OCI-LY1 (cell line): ENCODE data around the gene MRPL14.
A peak's percentile ranks its signal among the peaks of the same experiment; 100 is the strongest.

Experiments
- H2AFZ ChIP-seq: fragments of 200-600 bp; sonication (generic), shearing (Covaris generic); 2 replicates; pipeline ENCODE4 v1.6.0; 2014; ENCODE audit warnings: antibody characterized with exemption, mild to moderate bottlenecking, low read length
- H3F3A ChIP-seq: fragments of 200-600 bp; sonication (generic), shearing (Covaris generic); 2 replicates; pipeline ENCODE4 v1.6.0; 2014; ENCODE audit warnings: mild to moderate bottlenecking, antibody characterized with exemption, low read length, moderate library complexity; ENCODE audit not compliant: insufficient read depth
- H3K27ac ChIP-seq: fragments of 200-600 bp; sonication (generic); 2 replicates; pipeline ENCODE4 v1.5.1; 2014; ENCODE audit warnings: low read length, mixed run types, mild to moderate bottlenecking, low read depth; ENCODE audit not compliant: poor library complexity, severe bottlenecking
- H3K27me3 ChIP-seq: fragments of 200-600 bp; sonication (generic); 2 replicates; pipeline ENCODE4 v1.6.0; 2014; ENCODE audit warnings: antibody characterized with exemption, mild to moderate bottlenecking, low read length, moderate library complexity; ENCODE audit not compliant: insufficient read depth
- H3K36me3 ChIP-seq: fragments of 200-600 bp; sonication (generic); 2 replicates; pipeline ENCODE4 v1.6.1; 2014; ENCODE audit warnings: mild to moderate bottlenecking, antibody characterized with exemption, low read length, moderate library complexity, mixed read lengths; ENCODE audit not compliant: insufficient read depth
- H3K4me1 ChIP-seq: fragments of 200-600 bp; sonication (generic); 2 replicates; pipeline ENCODE4 v1.5.1; 2014; ENCODE audit warnings: mild to moderate bottlenecking, low read length, moderate library complexity; ENCODE audit not compliant: insufficient read depth, severe bottlenecking
- H3K4me2 ChIP-seq: fragments of 200-600 bp; sonication (generic), shearing (Covaris generic); 2 replicates; pipeline ENCODE4 v1.6.1; 2014; ENCODE audit warnings: low read length
- H3K4me3 ChIP-seq: fragments of 200-600 bp; sonication (generic); 2 replicates; pipeline ENCODE4 v1.5.1; 2014; ENCODE audit warnings: low read length, low read depth, mild to moderate bottlenecking, mixed read lengths; ENCODE audit not compliant: poor library complexity, severe bottlenecking
- H3K79me2 ChIP-seq: fragments of 200-600 bp; shearing (Covaris generic); 2 replicates; pipeline ENCODE4 v1.6.1; 2016; ENCODE audit warnings: mixed run types, low read length, mixed read lengths; ENCODE audit not compliant: insufficient read depth
- H3K9ac ChIP-seq: fragments of 200-600 bp; sonication (generic), shearing (Covaris generic); 2 replicates; pipeline ENCODE4 v1.6.1; 2014; ENCODE audit warnings: mild to moderate bottlenecking, low read length, mixed read lengths
- H3K9me2 ChIP-seq: fragments of 200-600 bp; sonication (generic), shearing (Covaris generic); 2 replicates; pipeline ENCODE4 v1.6.1; 2014; ENCODE audit warnings: low read depth, mild to moderate bottlenecking, low read length, mixed read lengths
- H3K9me3 ChIP-seq: fragments of 200-600 bp; shearing (Covaris generic); 2 replicates; pipeline ENCODE4 v1.6.1; 2014; ENCODE audit warnings: low read length, mixed read lengths
- H4K20me1 ChIP-seq: fragments of 200-600 bp; sonication (generic), shearing (Covaris generic); 2 replicates; pipeline ENCODE4 v1.6.0; 2016; ENCODE audit warnings: mild to moderate bottlenecking, low read length; ENCODE audit not compliant: insufficient read depth
- EZH2 ChIP-seq: fragments of 200-600 bp; sonication (generic), shearing (Covaris generic); IDR thresholded peaks from 2 replicates; pipeline ENCODE4 v1.8.0; 2017; ENCODE audit warnings: borderline replicate concordance, mixed run types, mild to moderate bottlenecking, antibody characterized with exemption, low read length, moderate library complexity, mixed read lengths
- TF ChIP-seq, protein P1 (sequence below): fragments of 200-600 bp; sonication (generic), shearing (Covaris generic); IDR thresholded peaks from 2 replicates; pipeline ENCODE4 v1.5.1; 2017; ENCODE audit warnings: mild to moderate bottlenecking, antibody characterized with exemption, low read length, moderate library complexity, mixed read lengths

MRPL14 gene

DNA sequence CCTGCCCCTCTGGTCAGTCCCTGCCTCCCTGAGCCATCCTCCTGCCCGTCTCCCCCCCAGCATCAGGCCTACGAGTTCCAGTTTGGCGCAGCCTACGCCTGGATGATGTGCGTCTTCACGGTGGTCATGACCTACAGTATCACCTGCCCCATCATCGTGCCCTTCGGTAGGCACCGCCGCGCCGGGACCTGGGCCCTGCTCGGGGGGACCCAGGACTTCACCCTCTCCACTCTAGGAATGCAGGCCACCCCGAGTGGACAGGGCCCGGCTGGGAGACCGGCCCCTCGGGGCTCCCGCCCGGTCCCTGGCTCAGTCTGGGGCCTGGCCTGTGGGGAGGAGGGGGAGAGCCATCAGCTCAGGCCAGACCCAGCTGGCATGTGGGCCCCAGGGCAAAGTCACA, 25.3 kb upstream of the MRPL14 start:
- Histone ChIP-seq H3K79me2 (no peaks in the 10 kb centered on the region), H3F3A (no peaks in the 10 kb centered on the region), H3K9ac (no peak overlapping the region), H2AFZ (no peak overlapping the region), H3K27ac (no peak overlapping the region), H3K9me3 (no peaks in the 10 kb centered on the region), H3K4me3 (no peak overlapping the region), H3K36me3 (no peaks in the 10 kb centered on the region), H3K9me2 (no peaks in the 10 kb centered on the region), H3K27me3 (peaks cover 6% of the 10 kb centered on the region; the same call in 1 of the 2 replicates), H3K4me1 (no peaks in the 10 kb centered on the region), H3K4me2 (no peak overlapping the region), H4K20me1 (no peaks in the 10 kb centered on the region)
- TF ChIP-seq, protein P1, sequence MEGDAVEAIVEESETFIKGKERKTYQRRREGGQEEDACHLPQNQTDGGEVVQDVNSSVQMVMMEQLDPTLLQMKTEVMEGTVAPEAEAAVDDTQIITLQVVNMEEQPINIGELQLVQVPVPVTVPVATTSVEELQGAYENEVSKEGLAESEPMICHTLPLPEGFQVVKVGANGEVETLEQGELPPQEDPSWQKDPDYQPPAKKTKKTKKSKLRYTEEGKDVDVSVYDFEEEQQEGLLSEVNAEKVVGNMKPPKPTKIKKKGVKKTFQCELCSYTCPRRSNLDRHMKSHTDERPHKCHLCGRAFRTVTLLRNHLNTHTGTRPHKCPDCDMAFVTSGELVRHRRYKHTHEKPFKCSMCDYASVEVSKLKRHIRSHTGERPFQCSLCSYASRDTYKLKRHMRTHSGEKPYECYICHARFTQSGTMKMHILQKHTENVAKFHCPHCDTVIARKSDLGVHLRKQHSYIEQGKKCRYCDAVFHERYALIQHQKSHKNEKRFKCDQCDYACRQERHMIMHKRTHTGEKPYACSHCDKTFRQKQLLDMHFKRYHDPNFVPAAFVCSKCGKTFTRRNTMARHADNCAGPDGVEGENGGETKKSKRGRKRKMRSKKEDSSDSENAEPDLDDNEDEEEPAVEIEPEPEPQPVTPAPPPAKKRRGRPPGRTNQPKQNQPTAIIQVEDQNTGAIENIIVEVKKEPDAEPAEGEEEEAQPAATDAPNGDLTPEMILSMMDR, result no peak
- no peak for TF ChIP-seq EZH2

- H3K4me2 ChIP-seq, result no peak overlapping the region
- H3K4me1 ChIP-seq, result no peaks in the 10 kb centered on the region
- no peak overlapping the region for H3K4me3 ChIP-seq
- no peaks in the 10 kb centered on the region for H3K9me2 ChIP-seq
- no peak overlapping the region for H3K9ac ChIP-seq
- peaks cover 6% of the 10 kb centered on the region; the same call in 1 of the 2 replicates for H3K27me3 ChIP-seq
- H3K36me3 ChIP-seq, result no peaks in the 10 kb centered on the region
- H3K27ac ChIP-seq, result no peak overlapping the region
- H2AFZ ChIP-seq, result no peak overlapping the region
- no peaks in the 10 kb centered on the region for H3K9me3 ChIP-seq
- no peaks in the 10 kb centered on the region for H3F3A ChIP-seq
- no peaks in the 10 kb centered on the region for H3K79me2 ChIP-seq
- no peaks in the 10 kb centered on the region for H4K20me1 ChIP-seq
- TF ChIP-seq, protein P1, result peak; percentile 24; the same call in 1 of the 2 replicates
- no peak for TF ChIP-seq EZH2
Measured at GRCh38 chr6:44152109-44152461, 24.8 kb upstream of the MRPL14 start.

GRCh38 chr6:44151348-44152108, 24.3 kb upstream of the MRPL14 start:
- H3K36me3 ChIP-seq, result no peaks in the 10 kb centered on the region
- H3K79me2 ChIP-seq, result no peaks in the 10 kb centered on the region
- H3K9me2 ChIP-seq, result no peaks in the 10 kb centered on the region
- H2AFZ ChIP-seq, result no peak overlapping the region
- H3F3A ChIP-seq, result no peaks in the 10 kb centered on the region
- H4K20me1 ChIP-seq, result no peaks in the 10 kb centered on the region
- no peaks in the 10 kb centered on the region for H3K9me3 ChIP-seq
- H3K9ac ChIP-seq, result no peak overlapping the region
- H3K27ac ChIP-seq, result no peak overlapping the region
- no peak overlapping the region for H3K4me2 ChIP-seq
- no peak overlapping the region for H3K4me3 ChIP-seq
- H3K27me3 ChIP-seq, result peaks cover 6% of the 10 kb centered on the region; the same call in 1 of the 2 replicates
- no peaks in the 10 kb centered on the region for H3K4me1 ChIP-seq
- TF ChIP-seq, protein P1, result peak; percentile 97
- TF ChIP-seq EZH2, result no peak
